Measurements from ENCODE around the gene ARHGDIA.

GRCh38 chr17:81909966-81910839, 39.1 kb upstream of the ARHGDIA start:
- TF ChIP-seq, protein P1, sequence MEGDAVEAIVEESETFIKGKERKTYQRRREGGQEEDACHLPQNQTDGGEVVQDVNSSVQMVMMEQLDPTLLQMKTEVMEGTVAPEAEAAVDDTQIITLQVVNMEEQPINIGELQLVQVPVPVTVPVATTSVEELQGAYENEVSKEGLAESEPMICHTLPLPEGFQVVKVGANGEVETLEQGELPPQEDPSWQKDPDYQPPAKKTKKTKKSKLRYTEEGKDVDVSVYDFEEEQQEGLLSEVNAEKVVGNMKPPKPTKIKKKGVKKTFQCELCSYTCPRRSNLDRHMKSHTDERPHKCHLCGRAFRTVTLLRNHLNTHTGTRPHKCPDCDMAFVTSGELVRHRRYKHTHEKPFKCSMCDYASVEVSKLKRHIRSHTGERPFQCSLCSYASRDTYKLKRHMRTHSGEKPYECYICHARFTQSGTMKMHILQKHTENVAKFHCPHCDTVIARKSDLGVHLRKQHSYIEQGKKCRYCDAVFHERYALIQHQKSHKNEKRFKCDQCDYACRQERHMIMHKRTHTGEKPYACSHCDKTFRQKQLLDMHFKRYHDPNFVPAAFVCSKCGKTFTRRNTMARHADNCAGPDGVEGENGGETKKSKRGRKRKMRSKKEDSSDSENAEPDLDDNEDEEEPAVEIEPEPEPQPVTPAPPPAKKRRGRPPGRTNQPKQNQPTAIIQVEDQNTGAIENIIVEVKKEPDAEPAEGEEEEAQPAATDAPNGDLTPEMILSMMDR (conservative IDR thresholded peaks at IDR 0.05; ENCODE audit: low read length), result no peak
- TF ChIP-seq EZH2phosphoT487 (IDR thresholded peaks at IDR 0.05; ENCODE audit: borderline replicate concordance, low read depth, low read length), result no peak
